ENCODE measurements around the gene TMEM156. TPM values are rescaled to one million over a fixed set of nuclear protein-coding genes. Genes with fewer than 3 reads are reported as not detected.
"Not testable (repeated sequence)": the region's sequence is repeated elsewhere in the genome, so short reads cannot be mapped to it uniquely, and the experiment has no call there.

Gene TMEM156
- total RNA-seq, 1 donor from 2014 or later = not detected

GRCh38 chr4:38976308-38976707 lies 55.9 kb downstream of the TMEM156 start:
- H3K4me3 ChIP-seq = no peak overlapping the region
- no peaks in the 10 kb centered on the region for H3K27me3 ChIP-seq
- no peaks in the 10 kb centered on the region for H3K9me3 ChIP-seq
- no peak for TF ChIP-seq POLR2A (IDR thresholded peaks at IDR 0.05)
- TF ChIP-seq CTCF (IDR thresholded peaks at IDR 0.05) = no peak
- TF ChIP-seq POLR2AphosphoS5 (IDR thresholded peaks at IDR 0.05; ENCODE audit: insufficient read depth in 1 of 2, low read depth in 1 of 2) = no peak
- H3K4me1 ChIP-seq = no peaks in the 10 kb centered on the region
- H3K27ac ChIP-seq = no peak overlapping the region
- no peaks in the 10 kb centered on the region for H3K36me3 ChIP-seq
- intact Hi-C loops (cut with DNase I) = no loop called here
- no peak for DNase-seq (ENCODE audit: extremely low spot score in 2 of 2)

GRCh38 chr4:38968668-38969067 lies 63.5 kb downstream of the TMEM156 start:
- Histone ChIP-seq H3K36me3 (no peaks in the 10 kb centered on the region), H3K4me3 (no peak overlapping the region), H3K4me1 (peaks cover 4% of the 10 kb centered on the region), H3K27me3 (no peaks in the 10 kb centered on the region), H3K27ac (no peak overlapping the region), H3K9me3 (no peaks in the 10 kb centered on the region)
- DNase-seq (ENCODE audit: extremely low spot score in 2 of 2) = no peak
- TF ChIP-seq CTCF (IDR thresholded peaks at IDR 0.05) (no peak), POLR2A (IDR thresholded peaks at IDR 0.05) (no peak), POLR2AphosphoS5 (IDR thresholded peaks at IDR 0.05; ENCODE audit: insufficient read depth in 1 of 2, low read depth in 1 of 2) (no peak)
- intact Hi-C loops (cut with DNase I) = no loop called here

GRCh38 chr4:38967260-38968095 lies 64.7 kb downstream of the TMEM156 start:
- peaks cover 4% of the 10 kb centered on the region for H3K4me1 ChIP-seq
- no peaks in the 10 kb centered on the region for H3K27me3 ChIP-seq
- TF ChIP-seq POLR2A (IDR thresholded peaks at IDR 0.05) (no peak), POLR2AphosphoS5 (IDR thresholded peaks at IDR 0.05; ENCODE audit: insufficient read depth in 1 of 2, low read depth in 1 of 2) (peak; percentile 20 to 46)
- no peaks in the 10 kb centered on the region for H3K9me3 ChIP-seq
- DNase-seq (ENCODE audit: extremely low spot score in 2 of 2) = no peak
- intact Hi-C loops (cut with DNase I) = no loop called here
- H3K4me3 ChIP-seq = no peak overlapping the region
- no peaks in the 10 kb centered on the region for H3K36me3 ChIP-seq
- H3K27ac ChIP-seq = peak overlapping the region; percentile 51

GRCh38 chr4:38965866-38966265 lies 66.3 kb downstream of the TMEM156 start:
- Histone ChIP-seq H3K36me3 (no peaks in the 10 kb centered on the region), H3K27me3 (no peaks in the 10 kb centered on the region), H3K4me3 (no peak overlapping the region), H3K27ac (no peak overlapping the region), H3K9me3 (no peaks in the 10 kb centered on the region), H3K4me1 (peaks cover 4% of the 10 kb centered on the region)
- no peak for DNase-seq (ENCODE audit: extremely low spot score in 2 of 2)
- TF ChIP-seq CTCF (IDR thresholded peaks at IDR 0.05) (no peak), POLR2A (IDR thresholded peaks at IDR 0.05) (no peak), POLR2AphosphoS5 (IDR thresholded peaks at IDR 0.05; ENCODE audit: insufficient read depth in 1 of 2, low read depth in 1 of 2) (no peak)
- intact Hi-C loops (cut with DNase I) = no loop called here

- intact Hi-C loops (cut with DNase I) = no loop called here
- H3K4me3 ChIP-seq = no peak overlapping the region
- H3K4me1 ChIP-seq = peaks cover 4% of the 10 kb centered on the region
- TF ChIP-seq CTCF (IDR thresholded peaks at IDR 0.05) = no peak
- TF ChIP-seq POLR2AphosphoS5 (IDR thresholded peaks at IDR 0.05; ENCODE audit: insufficient read depth in 1 of 2, low read depth in 1 of 2) = no peak
- TF ChIP-seq POLR2A (IDR thresholded peaks at IDR 0.05) = no peak
- H3K9me3 ChIP-seq = no peaks in the 10 kb centered on the region
- no peak overlapping the region for H3K27ac ChIP-seq
- no peak for DNase-seq (ENCODE audit: extremely low spot score in 2 of 2)
- H3K36me3 ChIP-seq = no peaks in the 10 kb centered on the region
- no peaks in the 10 kb centered on the region for H3K27me3 ChIP-seq
Observed at GRCh38 chr4:38964942-38965775, 67.0 kb downstream of the TMEM156 start.

- H3K27ac ChIP-seq; H3K27me3 ChIP-seq; DNase-seq (ENCODE audit: extremely low spot score in 2 of 2); H3K4me1 ChIP-seq; H3K4me3 ChIP-seq; intact Hi-C loops (cut with DNase I); H3K36me3 ChIP-seq; H3K9me3 ChIP-seq: not testable (repeated sequence)
Observed at GRCh38 chr4:38959248-38959647, 73.0 kb downstream of the TMEM156 start.

All from vagina (tissue), 2 donors.